WTC11 (cell line): Measurements from ENCODE around the gene ADGRL3. TPM values are rescaled to one million over a fixed set of nuclear protein-coding genes. Genes with fewer than 3 reads are reported as not detected.

Experiments used
- ATAC-seq: fragments of 200-7000 bp; cut with Tn5 transposase; 2 replicates; pipeline ENCODE4 v1.10.0; 2021; ENCODE audit warnings: mild to moderate bottlenecking, moderate library complexity
- CTCF ChIA-PET: fragments of 300-600 bp; sonication (Branson Sonifier 250); formaldehyde crosslinking; loops from one replicate; lab custom pipeline; 2021; ENCODE audit warnings: antibody characterized with exemption; lab: Charles Lee
- POLR2A ChIA-PET: fragments of 350-600 bp; sonication (Branson Sonifier 250); formaldehyde crosslinking; loops from one replicate; lab custom pipeline; 2021; ENCODE audit warnings: antibody characterized with exemption; lab: Charles Lee
- DNase-seq: peaks from one replicate; pipeline ENCODE4 v3.0.0; 2021; ENCODE audit warnings: low spot score
- H3K27ac Mint-ChIP-seq: 2 replicates; pipeline ENCODE4 v1.8.0; 2021; ENCODE audit warnings: mixed read lengths
- H3K27me3 Mint-ChIP-seq: 2 replicates; pipeline ENCODE4 v1.8.0; 2021; ENCODE audit warnings: low read depth, mild to moderate bottlenecking, moderate library complexity, mixed read lengths
- H3K36me3 Mint-ChIP-seq: 2 replicates; pipeline ENCODE4 v1.8.0; 2021; ENCODE audit warnings: mixed read lengths
- H3K4me1 Mint-ChIP-seq: 2 replicates; pipeline ENCODE4 v1.8.0; 2022; ENCODE audit warnings: mixed read lengths
- H3K4me3 Mint-ChIP-seq: 2 replicates; pipeline ENCODE4 v1.8.0; 2021; ENCODE audit warnings: mild to moderate bottlenecking, moderate library complexity, mixed read lengths
- H3K9me3 Mint-ChIP-seq: 2 replicates; pipeline ENCODE4 v1.8.0; 2021; ENCODE audit warnings: mixed read lengths
- ESRRA ChIP-seq: sonication (generic); formaldehyde crosslinking; IDR thresholded peaks from 2 replicates; pipeline ENCODE4 v1.8.1; 2022; ENCODE audit warnings: mild to moderate bottlenecking, missing genetic modification reagents, borderline replicate concordance
- ETV6 ChIP-seq: sonication (generic); formaldehyde crosslinking; IDR thresholded peaks from 2 replicates; pipeline ENCODE4 v1.8.1; 2022; ENCODE audit warnings: mild to moderate bottlenecking, missing genetic modification reagents
- FOXJ3 ChIP-seq: sonication (generic); formaldehyde crosslinking; IDR thresholded peaks from 2 replicates; pipeline ENCODE4 v1.9.0; 2021; ENCODE audit warnings: missing genetic modification reagents, mild to moderate bottlenecking, borderline replicate concordance
- NFE2L1 ChIP-seq: sonication (generic); formaldehyde crosslinking; IDR thresholded peaks from 2 replicates; pipeline ENCODE4 v1.8.1; 2023; ENCODE audit warnings: missing genetic modification reagents
- PRRX2 ChIP-seq: fragments of 250-450 bp; sonication (Bioruptor Pico); IDR thresholded peaks from 2 replicates; pipeline ENCODE4 v1.8.0; 2021; ENCODE audit warnings: mild to moderate bottlenecking
- ZNF396 ChIP-seq: fragments of 250-450 bp; sonication (Bioruptor Pico); IDR thresholded peaks from 2 replicates; pipeline ENCODE4 v1.8.0; 2021; ENCODE audit warnings: mild to moderate bottlenecking, moderate library complexity, borderline replicate concordance
- ZNF532 ChIP-seq: fragments of 250-450 bp; sonication (Bioruptor Pico); IDR thresholded peaks from 2 replicates; pipeline ENCODE4 v1.9.0; 2021; ENCODE audit warnings: mild to moderate bottlenecking, borderline replicate concordance
- total RNA-seq: library from RNA; stranded (reverse); gene quantifications from 3 replicates; pipeline ENCODE4 v1.2.3, GENCODE V29; 2021
- TF ChIP-seq, protein P1 (sequence below): sonication (generic); formaldehyde crosslinking; IDR thresholded peaks from 2 replicates; pipeline ENCODE4 v1.8.1; 2023; ENCODE audit warnings: mild to moderate bottlenecking, missing genetic modification reagents, moderate library complexity
- TF ChIP-seq, protein P2 (sequence below): sonication (generic); formaldehyde crosslinking; IDR thresholded peaks from 2 replicates; pipeline ENCODE4 v1.8.1; 2023; ENCODE audit warnings: mild to moderate bottlenecking, missing genetic modification reagents, borderline replicate concordance
- TF ChIP-seq, protein P3 (sequence below): sonication (generic); formaldehyde crosslinking; IDR thresholded peaks from 2 replicates; pipeline ENCODE4 v1.8.0; 2023; ENCODE audit warnings: mild to moderate bottlenecking, missing genetic modification reagents
- TF ChIP-seq, protein P4 (sequence below): sonication (generic); formaldehyde crosslinking; IDR thresholded peaks from 2 replicates; pipeline ENCODE4 v1.8.0; 2023; ENCODE audit warnings: missing genetic modification reagents, mild to moderate bottlenecking, borderline replicate concordance

Gene ADGRL3
- total RNA-seq, 1 experiment from 2014 or later, result 8.7 TPM

- H3K36me3 Mint-ChIP-seq, result no peaks in the 10 kb centered on the region
- no peak overlapping the region for H3K27ac Mint-ChIP-seq
- CTCF ChIA-PET, result no interaction called here
- ATAC-seq, result no peak
- TF ChIP-seq ZNF532 (CRISPR knock-in tag) (no peak), FOXJ3 (CRISPR knock-in tag) (no peak), ETV6 (CRISPR knock-in tag) (no peak), ESRRA (CRISPR knock-in tag) (no peak), PRRX2 (CRISPR knock-in tag) (no peak)
- TF ChIP-seq, protein P1, sequence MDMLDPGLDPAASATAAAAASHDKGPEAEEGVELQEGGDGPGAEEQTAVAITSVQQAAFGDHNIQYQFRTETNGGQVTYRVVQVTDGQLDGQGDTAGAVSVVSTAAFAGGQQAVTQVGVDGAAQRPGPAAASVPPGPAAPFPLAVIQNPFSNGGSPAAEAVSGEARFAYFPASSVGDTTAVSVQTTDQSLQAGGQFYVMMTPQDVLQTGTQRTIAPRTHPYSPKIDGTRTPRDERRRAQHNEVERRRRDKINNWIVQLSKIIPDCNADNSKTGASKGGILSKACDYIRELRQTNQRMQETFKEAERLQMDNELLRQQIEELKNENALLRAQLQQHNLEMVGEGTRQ (CRISPR knock-in tag), result no peak
- TF ChIP-seq, protein P2, sequence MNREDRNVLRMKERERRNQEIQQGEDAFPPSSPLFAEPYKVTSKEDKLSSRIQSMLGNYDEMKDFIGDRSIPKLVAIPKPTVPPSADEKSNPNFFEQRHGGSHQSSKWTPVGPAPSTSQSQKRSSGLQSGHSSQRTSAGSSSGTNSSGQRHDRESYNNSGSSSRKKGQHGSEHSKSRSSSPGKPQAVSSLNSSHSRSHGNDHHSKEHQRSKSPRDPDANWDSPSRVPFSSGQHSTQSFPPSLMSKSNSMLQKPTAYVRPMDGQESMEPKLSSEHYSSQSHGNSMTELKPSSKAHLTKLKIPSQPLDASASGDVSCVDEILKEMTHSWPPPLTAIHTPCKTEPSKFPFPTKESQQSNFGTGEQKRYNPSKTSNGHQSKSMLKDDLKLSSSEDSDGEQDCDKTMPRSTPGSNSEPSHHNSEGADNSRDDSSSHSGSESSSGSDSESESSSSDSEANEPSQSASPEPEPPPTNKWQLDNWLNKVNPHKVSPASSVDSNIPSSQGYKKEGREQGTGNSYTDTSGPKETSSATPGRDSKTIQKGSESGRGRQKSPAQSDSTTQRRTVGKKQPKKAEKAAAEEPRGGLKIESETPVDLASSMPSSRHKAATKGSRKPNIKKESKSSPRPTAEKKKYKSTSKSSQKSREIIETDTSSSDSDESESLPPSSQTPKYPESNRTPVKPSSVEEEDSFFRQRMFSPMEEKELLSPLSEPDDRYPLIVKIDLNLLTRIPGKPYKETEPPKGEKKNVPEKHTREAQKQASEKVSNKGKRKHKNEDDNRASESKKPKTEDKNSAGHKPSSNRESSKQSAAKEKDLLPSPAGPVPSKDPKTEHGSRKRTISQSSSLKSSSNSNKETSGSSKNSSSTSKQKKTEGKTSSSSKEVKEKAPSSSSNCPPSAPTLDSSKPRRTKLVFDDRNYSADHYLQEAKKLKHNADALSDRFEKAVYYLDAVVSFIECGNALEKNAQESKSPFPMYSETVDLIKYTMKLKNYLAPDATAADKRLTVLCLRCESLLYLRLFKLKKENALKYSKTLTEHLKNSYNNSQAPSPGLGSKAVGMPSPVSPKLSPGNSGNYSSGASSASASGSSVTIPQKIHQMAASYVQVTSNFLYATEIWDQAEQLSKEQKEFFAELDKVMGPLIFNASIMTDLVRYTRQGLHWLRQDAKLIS, result no peak
- TF ChIP-seq, protein P3, sequence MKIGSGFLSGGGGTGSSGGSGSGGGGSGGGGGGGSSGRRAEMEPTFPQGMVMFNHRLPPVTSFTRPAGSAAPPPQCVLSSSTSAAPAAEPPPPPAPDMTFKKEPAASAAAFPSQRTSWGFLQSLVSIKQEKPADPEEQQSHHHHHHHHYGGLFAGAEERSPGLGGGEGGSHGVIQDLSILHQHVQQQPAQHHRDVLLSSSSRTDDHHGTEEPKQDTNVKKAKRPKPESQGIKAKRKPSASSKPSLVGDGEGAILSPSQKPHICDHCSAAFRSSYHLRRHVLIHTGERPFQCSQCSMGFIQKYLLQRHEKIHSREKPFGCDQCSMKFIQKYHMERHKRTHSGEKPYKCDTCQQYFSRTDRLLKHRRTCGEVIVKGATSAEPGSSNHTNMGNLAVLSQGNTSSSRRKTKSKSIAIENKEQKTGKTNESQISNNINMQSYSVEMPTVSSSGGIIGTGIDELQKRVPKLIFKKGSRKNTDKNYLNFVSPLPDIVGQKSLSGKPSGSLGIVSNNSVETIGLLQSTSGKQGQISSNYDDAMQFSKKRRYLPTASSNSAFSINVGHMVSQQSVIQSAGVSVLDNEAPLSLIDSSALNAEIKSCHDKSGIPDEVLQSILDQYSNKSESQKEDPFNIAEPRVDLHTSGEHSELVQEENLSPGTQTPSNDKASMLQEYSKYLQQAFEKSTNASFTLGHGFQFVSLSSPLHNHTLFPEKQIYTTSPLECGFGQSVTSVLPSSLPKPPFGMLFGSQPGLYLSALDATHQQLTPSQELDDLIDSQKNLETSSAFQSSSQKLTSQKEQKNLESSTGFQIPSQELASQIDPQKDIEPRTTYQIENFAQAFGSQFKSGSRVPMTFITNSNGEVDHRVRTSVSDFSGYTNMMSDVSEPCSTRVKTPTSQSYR (CRISPR knock-in tag), result no peak
- TF ChIP-seq, all 79 proteins: peak for 0
- peaks cover 46% of the 10 kb centered on the region for H3K4me1 Mint-ChIP-seq
- H3K4me3 Mint-ChIP-seq, result no peak overlapping the region
- no peaks in the 10 kb centered on the region for H3K27me3 Mint-ChIP-seq
- POLR2A ChIA-PET, result no interaction called here
- peaks cover 4% of the 10 kb centered on the region; the same call in 1 of the 2 replicates for H3K9me3 Mint-ChIP-seq
- no peak for DNase-seq
These were observed 627.8 kb downstream of the ADGRL3 start for GRCh38 chr4:61827907-61828391.

DNA sequence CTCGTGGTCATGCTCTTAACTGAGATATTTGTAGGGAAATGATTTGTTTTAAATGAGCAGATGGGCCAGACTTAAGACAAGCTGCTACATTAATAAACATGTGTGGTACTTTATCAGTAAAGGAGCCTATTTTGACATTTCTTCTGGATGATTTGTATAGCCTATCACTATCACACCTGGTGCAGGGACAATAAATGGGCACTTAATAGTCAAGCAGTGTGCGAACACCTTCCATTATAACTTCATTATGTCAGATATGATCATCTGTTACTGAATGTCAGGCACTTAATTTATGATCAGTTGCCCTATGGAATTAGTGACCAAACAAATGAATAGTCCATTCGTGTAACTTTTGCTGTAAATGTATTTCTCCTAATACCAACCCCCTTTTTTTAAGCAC is 628.8 kb downstream of the ADGRL3 start:
- POLR2A ChIA-PET, result no interaction called here
- Mint-ChIP-seq H3K36me3 (no peaks in the 10 kb centered on the region), H3K9me3 (peaks cover 4% of the 10 kb centered on the region; the same call in 1 of the 2 replicates), H3K27me3 (no peaks in the 10 kb centered on the region), H3K27ac (no peak overlapping the region), H3K4me1 (peaks cover 53% of the 10 kb centered on the region), H3K4me3 (no peak overlapping the region)
- CTCF ChIA-PET, result no interaction called here
- DNase-seq (no peak), ATAC-seq (no peak)
- TF ChIP-seq ZNF396, result no peak
- TF ChIP-seq, protein P4, sequence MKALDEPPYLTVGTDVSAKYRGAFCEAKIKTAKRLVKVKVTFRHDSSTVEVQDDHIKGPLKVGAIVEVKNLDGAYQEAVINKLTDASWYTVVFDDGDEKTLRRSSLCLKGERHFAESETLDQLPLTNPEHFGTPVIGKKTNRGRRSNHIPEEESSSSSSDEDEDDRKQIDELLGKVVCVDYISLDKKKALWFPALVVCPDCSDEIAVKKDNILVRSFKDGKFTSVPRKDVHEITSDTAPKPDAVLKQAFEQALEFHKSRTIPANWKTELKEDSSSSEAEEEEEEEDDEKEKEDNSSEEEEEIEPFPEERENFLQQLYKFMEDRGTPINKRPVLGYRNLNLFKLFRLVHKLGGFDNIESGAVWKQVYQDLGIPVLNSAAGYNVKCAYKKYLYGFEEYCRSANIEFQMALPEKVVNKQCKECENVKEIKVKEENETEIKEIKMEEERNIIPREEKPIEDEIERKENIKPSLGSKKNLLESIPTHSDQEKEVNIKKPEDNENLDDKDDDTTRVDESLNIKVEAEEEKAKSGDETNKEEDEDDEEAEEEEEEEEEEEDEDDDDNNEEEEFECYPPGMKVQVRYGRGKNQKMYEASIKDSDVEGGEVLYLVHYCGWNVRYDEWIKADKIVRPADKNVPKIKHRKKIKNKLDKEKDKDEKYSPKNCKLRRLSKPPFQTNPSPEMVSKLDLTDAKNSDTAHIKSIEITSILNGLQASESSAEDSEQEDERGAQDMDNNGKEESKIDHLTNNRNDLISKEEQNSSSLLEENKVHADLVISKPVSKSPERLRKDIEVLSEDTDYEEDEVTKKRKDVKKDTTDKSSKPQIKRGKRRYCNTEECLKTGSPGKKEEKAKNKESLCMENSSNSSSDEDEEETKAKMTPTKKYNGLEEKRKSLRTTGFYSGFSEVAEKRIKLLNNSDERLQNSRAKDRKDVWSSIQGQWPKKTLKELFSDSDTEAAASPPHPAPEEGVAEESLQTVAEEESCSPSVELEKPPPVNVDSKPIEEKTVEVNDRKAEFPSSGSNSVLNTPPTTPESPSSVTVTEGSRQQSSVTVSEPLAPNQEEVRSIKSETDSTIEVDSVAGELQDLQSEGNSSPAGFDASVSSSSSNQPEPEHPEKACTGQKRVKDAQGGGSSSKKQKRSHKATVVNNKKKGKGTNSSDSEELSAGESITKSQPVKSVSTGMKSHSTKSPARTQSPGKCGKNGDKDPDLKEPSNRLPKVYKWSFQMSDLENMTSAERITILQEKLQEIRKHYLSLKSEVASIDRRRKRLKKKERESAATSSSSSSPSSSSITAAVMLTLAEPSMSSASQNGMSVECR (CRISPR knock-in tag), result no peak
- no peak for TF ChIP-seq NFE2L1 (CRISPR knock-in tag)
